Keratinocyte (primary cell): ENCODE measurements around the gene ING5.

Experiments used
- CTCF ChIP-seq, 3 experiments: IDR thresholded peaks in 1 of 3; conservative IDR thresholded peaks in 1 of 3; optimal IDR thresholded peaks in 1 of 3; 2 replicates in 2 of 3; 3 replicates in 1 of 3; pipeline versions ENCODE3 to v1.5.1; 2011; ENCODE audit warnings: low read length in 3 of 3, mild to moderate bottlenecking in 3 of 3, moderate library complexity in 2 of 3, control low read depth in 1 of 3, inconsistent platforms in 1 of 3; ENCODE audit not compliant: insufficient read depth in 2 of 3; ENCODE audit errors: extremely low read depth in 1 of 3
- EZH2 ChIP-seq: IDR thresholded peaks from one replicate; pipeline ENCODE4 v1.6.1; 2012; ENCODE audit warnings: inconsistent platforms, mild to moderate bottlenecking, low read length, moderate library complexity

GRCh38 chr2:241752253-241752652 is 50.4 kb downstream of the ING5 start:
- TF ChIP-seq CTCF (optimal IDR thresholded peaks at IDR 0.05 in 1 of 3, IDR thresholded peaks at IDR 0.05 in 1 of 3, conservative IDR thresholded peaks at IDR 0.05 in 1 of 3; ENCODE audit: extremely low read depth in 1 of 3, insufficient read depth in 2 of 3, low read length in 3 of 3) (no peak), EZH2 (no peak)
